ENCODE data around the gene USPL1. TPM values are rescaled to one million over a fixed set of nuclear protein-coding genes. Genes with fewer than 3 reads are reported as not detected.

USPL1 gene
- total and polyA plus RNA-seq, 2 donors: 14.5 to 31.6 TPM

DNA sequence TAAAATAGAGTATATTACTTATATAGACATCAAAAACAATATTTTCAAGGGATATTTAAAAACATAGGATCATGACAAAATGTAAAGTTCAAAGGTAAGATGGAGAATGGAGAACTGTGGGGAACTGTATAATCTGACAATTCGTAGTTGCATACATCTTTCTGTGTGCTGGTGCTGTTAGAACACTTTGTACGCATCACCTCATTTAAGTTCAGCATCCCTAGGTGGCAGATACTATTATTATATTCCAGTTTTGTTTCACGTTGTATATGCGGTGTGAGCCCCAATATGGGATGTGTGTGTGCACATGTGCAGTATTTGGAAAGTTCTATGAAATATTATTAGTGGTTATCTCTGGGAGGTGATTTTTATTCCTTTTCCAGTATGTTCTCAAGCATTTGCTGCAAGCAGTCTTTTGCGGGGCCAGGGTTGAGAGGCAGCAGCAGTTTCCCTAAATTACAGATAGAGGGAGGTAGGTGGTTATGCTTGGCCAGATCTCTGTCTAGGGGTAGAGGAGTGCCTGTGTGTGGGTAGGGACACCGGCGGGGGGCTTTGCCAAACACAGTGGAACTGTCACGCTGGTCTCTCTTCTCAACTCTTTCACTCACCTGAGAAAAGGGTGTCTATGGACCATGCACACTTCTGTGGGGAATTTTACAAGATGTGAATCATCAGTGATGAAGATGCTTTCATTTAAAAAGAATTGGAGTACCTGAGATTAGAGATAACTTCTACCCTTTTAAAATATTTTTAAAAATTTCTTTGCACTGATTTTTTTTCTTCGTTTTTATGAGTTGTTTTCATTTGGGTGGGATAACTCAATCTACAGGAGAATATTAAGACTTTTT, 62.0 kb downstream of the USPL1 start:
- WGBS: 46% methylated on average over 9 of the region's 9 CpGs

DNA sequence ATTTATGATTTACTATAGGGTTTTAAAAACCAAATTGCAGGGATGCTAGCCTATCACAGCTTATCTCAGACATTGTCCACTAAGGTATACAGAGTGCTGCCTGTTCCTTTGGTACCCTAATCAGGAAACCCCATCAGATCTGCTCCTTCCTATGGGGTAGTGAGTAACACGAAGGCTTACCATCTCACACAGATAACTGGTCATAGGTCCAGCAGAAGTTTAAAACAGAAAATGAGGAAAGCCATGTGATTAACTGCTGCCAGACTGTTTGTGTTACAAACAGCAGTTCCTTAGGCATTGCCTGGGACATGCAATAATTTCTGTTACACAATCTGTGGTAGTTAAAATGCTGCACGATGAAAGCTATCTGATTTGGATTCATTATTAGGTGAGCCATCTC, 64.1 kb downstream of the USPL1 start:
- 11% methylated on average over 2 of the region's 2 CpGs for WGBS
- DNase-seq (ENCODE audit: extremely low spot score): no peak
- Histone ChIP-seq H3K4me1 (ENCODE audit: insufficient read depth) (no peaks in the 10 kb centered on the region), H3K4me3 (ENCODE audit: low read depth, low read length) (no peak overlapping the region), H3K27ac (ENCODE audit: low read depth) (peak overlapping the region; percentile 60), H3K36me3 (ENCODE audit: insufficient read depth) (no peaks in the 10 kb centered on the region)

More for the DNA sequence above, 62.0 kb downstream of the USPL1 start:
- DNase-seq (ENCODE audit: extremely low spot score): no peak
- H3K27ac ChIP-seq (ENCODE audit: low read depth): no peak overlapping the region
- no peaks in the 10 kb centered on the region for H3K36me3 ChIP-seq (ENCODE audit: insufficient read depth)
- H3K4me3 ChIP-seq (ENCODE audit: low read depth, low read length): no peak overlapping the region
- no peaks in the 10 kb centered on the region for H3K4me1 ChIP-seq (ENCODE audit: insufficient read depth)

DNA sequence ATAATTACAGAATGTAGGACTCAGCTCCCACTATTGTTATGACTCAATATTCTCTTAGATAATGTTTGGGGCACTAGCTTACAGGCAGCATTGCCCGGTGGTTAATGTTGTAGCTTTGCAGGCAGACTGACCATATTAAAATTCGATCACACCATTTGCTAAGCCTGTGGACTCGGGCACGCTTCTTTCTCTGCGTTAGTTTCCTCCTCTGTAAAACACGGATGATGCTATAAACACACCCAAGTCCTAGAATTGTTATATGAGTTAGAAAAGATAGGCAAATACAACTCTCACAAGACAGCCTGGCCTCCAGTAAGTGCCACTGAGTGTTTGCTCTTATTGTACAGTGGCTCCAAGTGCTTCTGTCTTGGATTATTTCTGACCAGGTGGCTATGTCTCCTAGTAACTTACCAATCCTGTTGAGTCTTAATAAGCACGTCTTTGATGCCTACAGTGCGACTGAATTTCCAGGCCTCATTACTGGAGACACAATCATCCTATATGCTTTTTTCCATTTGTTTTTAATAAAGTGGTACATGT, 67.7 kb downstream of the USPL1 start:
- H3K4me1 ChIP-seq (ENCODE audit: insufficient read depth): no peaks in the 10 kb centered on the region
- 78% methylated on average over 8 of the region's 8 CpGs for WGBS
- no peak overlapping the region for H3K4me3 ChIP-seq (ENCODE audit: low read depth, low read length)
- no peak overlapping the region for H3K27ac ChIP-seq (ENCODE audit: low read depth)
- H3K36me3 ChIP-seq (ENCODE audit: insufficient read depth): no peaks in the 10 kb centered on the region
- DNase-seq (ENCODE audit: extremely low spot score): no peak

DNA sequence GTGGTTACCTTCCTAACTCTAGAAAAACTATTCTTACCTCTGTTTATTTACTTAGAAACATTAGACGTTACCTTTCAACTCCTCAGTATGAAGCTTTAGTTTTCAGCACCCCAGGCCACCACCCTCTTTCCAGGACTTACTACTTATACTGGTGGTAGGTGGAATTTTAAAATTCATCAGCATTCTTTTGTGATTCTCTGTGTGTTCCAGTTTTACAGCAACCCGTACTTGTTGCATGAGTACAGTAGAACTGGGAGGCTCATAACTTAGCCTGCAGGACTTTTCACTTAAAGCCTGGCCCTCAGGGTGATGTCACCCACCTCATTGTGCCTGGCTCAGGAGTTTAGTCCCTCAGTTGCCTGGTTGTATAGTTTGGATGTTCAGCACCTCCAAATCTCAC, 68.3 kb downstream of the USPL1 start:
- Histone ChIP-seq H3K4me1 (ENCODE audit: insufficient read depth) (no peaks in the 10 kb centered on the region), H3K27ac (ENCODE audit: low read depth) (no peak overlapping the region), H3K4me3 (ENCODE audit: low read depth, low read length) (no peak overlapping the region), H3K36me3 (ENCODE audit: insufficient read depth) (no peaks in the 10 kb centered on the region)
- 92% methylated on average over 2 of the region's 2 CpGs for WGBS
- DNase-seq (ENCODE audit: extremely low spot score): no peak

DNA sequence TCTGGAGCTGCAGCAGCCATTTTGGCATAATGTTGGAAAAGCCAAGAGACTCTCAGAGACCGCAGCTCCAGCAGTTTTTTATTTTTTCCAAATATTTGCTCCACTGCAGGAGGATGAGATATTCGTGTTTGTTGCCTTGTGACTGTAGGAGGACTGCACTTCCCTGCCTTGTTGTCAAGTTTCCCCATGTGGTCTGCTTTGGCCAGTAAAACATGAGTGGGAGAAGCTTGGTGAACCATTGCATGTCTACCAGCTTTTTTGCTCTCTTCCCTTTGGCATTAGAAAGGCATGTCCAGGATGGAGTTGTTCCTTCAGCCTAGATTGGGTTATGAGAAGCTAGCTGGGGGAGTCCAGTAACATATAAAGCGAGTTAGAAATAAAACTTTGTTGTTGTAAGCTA, 69.9 kb downstream of the USPL1 start:
- DNase-seq (ENCODE audit: extremely low spot score): no peak
- H3K4me3 ChIP-seq (ENCODE audit: low read depth, low read length): no peak overlapping the region
- H3K27ac ChIP-seq (ENCODE audit: low read depth): no peak overlapping the region
- 93% methylated on average over 3 of the region's 3 CpGs for whole genome bisulfite sequencing
- H3K4me1 ChIP-seq (ENCODE audit: insufficient read depth): no peaks in the 10 kb centered on the region
- H3K36me3 ChIP-seq (ENCODE audit: insufficient read depth): no peaks in the 10 kb centered on the region

DNA sequence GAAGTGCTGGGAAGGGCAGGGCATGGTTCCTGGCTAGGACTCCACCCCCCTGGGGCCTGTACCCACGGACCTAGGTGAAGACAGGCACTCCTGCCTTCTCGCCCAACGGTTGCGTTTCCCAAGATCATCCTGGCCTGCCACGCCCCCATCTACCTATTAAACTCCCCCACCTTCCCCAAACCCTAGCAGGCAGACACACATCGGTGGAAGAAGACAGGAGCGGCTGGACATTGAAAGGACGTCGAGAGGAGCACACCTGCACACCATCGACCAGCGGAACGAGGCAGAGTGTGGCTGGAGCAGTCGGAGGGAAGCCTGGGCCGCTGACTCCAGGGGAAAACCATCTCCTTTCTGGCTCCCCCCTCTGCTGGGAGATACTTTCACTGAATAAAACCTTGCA, 72.0 kb downstream of the USPL1 start:
- Histone ChIP-seq H3K36me3 (ENCODE audit: insufficient read depth) (no peaks in the 10 kb centered on the region), H3K4me1 (ENCODE audit: insufficient read depth) (no peaks in the 10 kb centered on the region), H3K27ac (ENCODE audit: low read depth) (no peak overlapping the region), H3K4me3 (ENCODE audit: low read depth, low read length) (no peak overlapping the region)
- WGBS: 92% methylated on average over 14 of the region's 14 CpGs
- no peak for DNase-seq (ENCODE audit: extremely low spot score)

DNA sequence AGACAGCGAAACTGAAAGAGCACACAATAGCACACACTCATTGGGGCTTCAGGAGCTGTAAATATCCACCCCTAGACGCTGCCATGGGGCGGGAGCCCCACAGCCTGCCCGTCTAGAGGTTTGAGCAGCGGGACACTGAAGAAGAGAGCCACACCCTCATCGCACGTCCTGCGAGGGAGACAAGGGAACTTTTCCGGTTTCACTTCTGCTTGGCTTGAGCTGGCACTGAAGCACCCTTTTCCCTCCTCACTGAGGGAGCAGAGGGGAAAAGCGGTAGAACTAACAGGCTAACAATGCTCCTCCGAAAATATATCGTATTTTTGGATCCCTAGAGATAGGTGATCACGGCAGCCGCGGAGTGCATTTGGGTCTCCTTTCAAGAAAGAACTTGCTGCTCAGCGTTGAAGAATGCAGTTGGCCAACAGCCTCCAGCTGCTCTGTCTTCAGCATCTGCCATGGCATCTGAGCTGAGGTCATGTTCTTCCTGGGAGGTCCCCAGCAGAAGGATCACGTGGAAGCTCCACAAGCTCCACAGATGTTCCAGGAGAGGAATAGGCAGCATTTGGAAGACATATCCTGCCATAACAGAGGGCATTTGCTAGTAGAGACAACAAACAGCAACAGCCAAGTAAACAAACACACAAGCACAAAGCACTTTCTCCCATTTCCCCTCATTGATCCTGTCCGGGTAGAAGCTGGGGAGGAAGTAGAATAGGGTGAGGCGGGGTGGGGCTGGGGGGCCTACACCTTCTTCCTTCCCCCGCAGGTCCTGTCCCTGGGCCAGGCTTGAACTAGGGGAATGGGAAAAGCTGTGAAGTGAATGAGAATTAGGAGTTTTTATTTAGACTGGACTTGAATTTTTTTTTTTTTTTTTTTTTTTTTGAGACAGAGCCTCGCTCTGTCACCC, 72.8 kb downstream of the USPL1 start:
- no peaks in the 10 kb centered on the region for H3K36me3 ChIP-seq (ENCODE audit: insufficient read depth)
- peak; percentile 37 for DNase-seq (ENCODE audit: extremely low spot score)

DNA sequence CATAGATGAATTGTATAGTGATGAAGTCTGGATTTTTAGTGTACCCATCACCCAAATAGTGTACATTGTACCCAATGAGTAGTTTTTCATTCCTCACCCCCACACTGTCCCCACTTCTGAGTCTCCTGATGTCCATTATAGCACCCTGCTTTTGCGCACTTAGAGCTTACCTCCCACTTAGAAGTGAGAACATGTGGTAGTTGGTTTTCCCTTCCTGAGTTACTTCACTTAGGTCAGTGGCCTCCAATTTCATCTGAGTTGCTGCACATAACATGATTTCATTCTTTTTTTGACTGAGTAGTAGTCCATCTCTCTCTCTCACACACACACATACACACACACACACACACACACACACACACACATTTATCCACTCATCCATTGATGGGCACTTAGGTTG, 74.4 kb downstream of the USPL1 start:
- Histone ChIP-seq H3K4me1 (ENCODE audit: insufficient read depth) (no peaks in the 10 kb centered on the region), H3K36me3 (ENCODE audit: insufficient read depth) (no peaks in the 10 kb centered on the region), H3K4me3 (ENCODE audit: low read depth, low read length) (no peak overlapping the region), H3K27ac (ENCODE audit: low read depth) (no peak overlapping the region)
- DNase-seq (ENCODE audit: extremely low spot score): no peak
- 94% methylated on average over 1 of the region's 1 CpG for WGBS

More for the DNA sequence above, 72.8 kb downstream of the USPL1 start:
- no peaks in the 10 kb centered on the region for H3K4me1 ChIP-seq (ENCODE audit: insufficient read depth)
- H3K4me3 ChIP-seq (ENCODE audit: low read depth, low read length): peak overlapping the region; percentile 5
- peak overlapping the region; percentile 76 for H3K27ac ChIP-seq (ENCODE audit: low read depth)
- 19% methylated on average over 21 of the region's 21 CpGs for WGBS

DNA sequence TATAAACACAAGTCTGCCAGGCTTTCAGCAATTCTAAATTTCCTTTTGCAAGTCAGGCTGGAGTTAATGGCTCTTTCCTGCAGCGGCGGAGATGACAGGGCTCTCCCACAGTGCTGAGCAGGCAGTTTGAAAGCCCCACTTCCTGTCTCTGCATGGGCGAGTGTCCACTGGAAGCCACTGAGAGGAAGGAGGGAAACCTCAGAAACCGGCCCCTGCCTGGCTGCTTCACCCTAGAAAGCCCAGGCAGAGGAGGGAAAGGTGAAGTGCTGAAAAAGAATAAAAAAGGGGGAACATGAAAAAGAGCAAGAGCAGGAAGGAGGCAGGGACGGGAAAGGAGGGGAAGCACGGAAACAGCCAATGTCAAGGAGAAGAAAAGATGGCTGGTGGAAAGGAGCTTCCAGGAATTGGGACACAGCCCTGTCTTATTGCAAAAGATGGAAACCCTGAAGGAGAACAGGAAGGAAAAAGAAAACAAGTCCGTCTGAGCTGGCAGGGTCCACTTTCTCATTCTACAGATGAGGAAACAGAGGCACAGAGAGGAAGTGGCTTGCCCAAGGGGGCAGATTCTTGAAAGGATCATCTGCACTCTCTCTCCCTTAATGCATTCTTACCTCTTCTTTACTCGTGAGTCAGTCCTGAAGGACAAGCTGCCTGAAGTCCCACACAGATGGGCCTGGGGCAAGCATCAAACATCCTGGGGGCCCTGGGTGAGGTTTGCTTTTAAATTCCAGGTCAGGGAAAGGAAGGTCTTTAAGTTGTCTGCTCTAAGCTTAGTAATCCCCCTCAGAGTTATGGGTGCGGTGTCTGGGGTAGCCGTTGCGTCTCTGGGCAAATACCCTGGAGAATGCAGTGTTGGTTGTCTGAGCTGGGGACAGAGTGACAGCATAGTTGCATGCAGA, 78.8 kb downstream of the USPL1 start:
- WGBS: 41% methylated on average over 11 of the region's 11 CpGs
- Histone ChIP-seq H3K36me3 (ENCODE audit: insufficient read depth) (no peaks in the 10 kb centered on the region), H3K4me3 (ENCODE audit: low read depth, low read length) (no peak overlapping the region), H3K4me1 (ENCODE audit: insufficient read depth) (no peaks in the 10 kb centered on the region), H3K27ac (ENCODE audit: low read depth) (no peak overlapping the region)
- no peak for DNase-seq (ENCODE audit: extremely low spot score)

DNA sequence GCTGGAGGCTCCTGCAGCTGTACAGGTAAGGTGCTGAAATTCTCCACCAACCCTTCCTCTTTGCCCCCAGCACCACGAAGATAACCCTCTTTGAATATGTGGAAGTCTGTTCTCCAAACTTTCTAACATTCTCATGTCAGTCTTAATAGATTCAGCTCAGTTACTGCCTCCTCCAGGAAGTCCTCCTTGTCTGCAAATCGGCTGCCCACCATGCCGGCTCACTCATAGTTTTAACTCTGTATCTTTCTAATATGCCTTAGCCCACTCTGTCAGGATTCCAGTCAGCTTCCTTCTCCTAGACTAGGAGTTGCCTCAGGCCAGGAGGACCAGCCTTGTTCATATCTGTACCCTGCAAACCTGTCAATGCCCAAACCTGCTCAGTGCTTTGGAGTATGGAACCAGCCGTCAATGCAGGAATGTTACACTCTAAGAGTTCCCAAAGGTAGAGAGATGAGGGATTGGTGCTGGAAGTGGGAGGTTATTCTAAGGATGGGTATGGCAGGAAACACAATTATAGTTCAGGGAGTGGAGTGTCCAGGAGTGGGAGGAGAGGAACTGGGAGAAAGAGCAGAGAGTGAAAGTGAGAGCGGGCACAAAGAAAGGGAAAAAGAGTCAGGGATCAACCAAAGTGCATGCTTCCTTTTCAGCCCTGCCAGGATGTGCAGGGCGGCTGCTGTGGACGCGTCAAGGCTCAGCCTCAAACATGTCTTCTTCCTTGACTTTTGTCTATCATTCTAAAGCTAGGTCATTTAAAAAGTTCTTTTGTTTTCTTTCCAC, 79.6 kb downstream of the USPL1 start:
- Histone ChIP-seq H3K36me3 (ENCODE audit: insufficient read depth) (no peaks in the 10 kb centered on the region), H3K4me3 (ENCODE audit: low read depth, low read length) (no peak overlapping the region), H3K4me1 (ENCODE audit: insufficient read depth) (no peaks in the 10 kb centered on the region), H3K27ac (ENCODE audit: low read depth) (no peak overlapping the region)
- WGBS: 59% methylated on average over 8 of the region's 8 CpGs
- DNase-seq (ENCODE audit: extremely low spot score): no peak

DNA sequence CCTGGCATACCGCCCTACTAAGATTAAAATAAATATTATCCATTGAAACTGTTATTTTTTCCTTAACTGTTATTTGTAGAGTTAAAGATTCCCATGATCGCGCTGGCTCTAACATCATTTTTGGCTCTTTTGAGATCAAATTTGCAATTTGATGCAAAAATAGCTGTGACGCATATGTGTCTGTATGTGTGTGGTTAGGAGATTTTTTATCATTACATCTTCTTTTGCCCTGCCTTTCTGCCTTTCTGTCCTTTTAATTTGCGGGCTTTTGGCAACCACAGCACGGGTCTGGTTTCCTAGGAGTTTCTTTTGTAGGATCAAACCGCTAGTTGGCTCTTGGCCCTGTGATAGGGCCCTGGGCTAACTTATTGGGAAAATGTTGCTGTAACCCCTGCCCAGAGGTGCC, 80.3 kb downstream of the USPL1 start:
- H3K27ac ChIP-seq (ENCODE audit: low read depth): no peak overlapping the region

DNA sequence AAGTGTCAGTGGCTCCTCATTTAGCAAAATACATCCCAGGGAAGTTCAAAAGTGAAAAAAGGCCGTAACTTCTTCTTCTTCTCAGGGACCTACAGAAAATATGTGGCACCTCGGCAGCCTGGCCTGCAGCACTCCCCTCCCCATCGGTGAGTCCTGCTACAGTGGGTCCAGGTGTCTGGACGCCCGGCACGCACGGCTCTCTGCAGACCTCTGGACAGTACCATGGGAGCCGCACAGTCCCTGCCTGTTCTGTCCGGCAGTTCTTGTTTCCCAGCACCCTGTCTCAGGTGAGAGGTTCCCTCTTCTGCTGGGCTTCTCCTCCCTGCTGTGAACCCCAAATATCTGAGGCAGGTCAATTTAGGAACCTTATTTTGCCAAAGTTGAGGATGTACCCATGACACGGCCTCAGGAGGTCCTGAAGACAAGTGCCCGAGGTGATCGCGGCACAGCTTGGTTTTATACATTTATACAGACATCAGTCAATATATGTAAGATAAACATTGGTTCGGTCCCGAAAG, 80.8 kb downstream of the USPL1 start:
- WGBS: 87% methylated on average over 15 of the region's 15 CpGs
- Histone ChIP-seq H3K36me3 (ENCODE audit: insufficient read depth) (no peaks in the 10 kb centered on the region), H3K27ac (ENCODE audit: low read depth) (no peak overlapping the region), H3K4me3 (ENCODE audit: low read depth, low read length) (no peak overlapping the region), H3K4me1 (ENCODE audit: insufficient read depth) (no peaks in the 10 kb centered on the region)
- no peak for DNase-seq (ENCODE audit: extremely low spot score)

More for the DNA sequence above, 80.3 kb downstream of the USPL1 start:
- DNase-seq (ENCODE audit: extremely low spot score): no peak
- WGBS: 43% methylated on average over 7 of the region's 7 CpGs
- Histone ChIP-seq H3K4me3 (ENCODE audit: low read depth, low read length) (no peak overlapping the region), H3K4me1 (ENCODE audit: insufficient read depth) (no peaks in the 10 kb centered on the region), H3K36me3 (ENCODE audit: insufficient read depth) (no peaks in the 10 kb centered on the region)
